GM19238 (cell line): ENCODE results near the gene IRAK1BP1.
A peak's percentile ranks its signal among the peaks of the same experiment; 100 is the strongest.
"Not testable (repeated sequence)": the region's sequence is repeated elsewhere in the genome, so short reads cannot be mapped to it uniquely, and the experiment has no call there.

ENCODE experiments used
- DNase-seq: peaks from one replicate; pipeline ENCODE4 v3.0.0; 2011; ENCODE audit warnings: low spot score; ENCODE audit not compliant: insufficient read length

The IRAK1BP1 gene

GRCh38 chr6:78889901-78890300 lies 22.6 kb downstream of the IRAK1BP1 start:
- not testable (repeated sequence) for DNase-seq

- no peak for DNase-seq
Observed at GRCh38 chr6:78896227-78896626, 28.9 kb downstream of the IRAK1BP1 start.

DNA sequence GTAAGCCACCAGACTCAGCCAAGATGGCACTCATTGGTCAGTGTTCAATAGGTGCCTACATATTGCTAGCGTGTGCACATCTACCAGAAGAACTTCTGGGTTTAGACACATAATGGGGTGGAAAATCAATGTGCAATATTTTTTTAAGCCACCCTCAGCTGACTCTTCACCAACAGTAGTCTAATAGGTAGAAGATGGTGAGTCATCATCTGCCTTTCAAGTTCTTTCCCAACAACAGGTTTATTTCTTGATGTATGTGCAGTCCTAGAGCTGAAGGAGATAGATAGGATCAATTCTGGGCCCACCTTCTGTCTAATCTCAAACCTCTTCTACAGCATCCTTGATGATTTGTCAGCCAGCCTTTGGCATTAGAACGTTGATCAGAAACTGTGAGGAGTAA lies 41.3 kb downstream of the IRAK1BP1 start:
- no peak for DNase-seq

GRCh38 chr6:78909391-78909790 lies 42.0 kb downstream of the IRAK1BP1 start:
- DNase-seq: no peak

GRCh38 chr6:78910010-78910409 lies 42.7 kb downstream of the IRAK1BP1 start:
- no peak for DNase-seq

DNA sequence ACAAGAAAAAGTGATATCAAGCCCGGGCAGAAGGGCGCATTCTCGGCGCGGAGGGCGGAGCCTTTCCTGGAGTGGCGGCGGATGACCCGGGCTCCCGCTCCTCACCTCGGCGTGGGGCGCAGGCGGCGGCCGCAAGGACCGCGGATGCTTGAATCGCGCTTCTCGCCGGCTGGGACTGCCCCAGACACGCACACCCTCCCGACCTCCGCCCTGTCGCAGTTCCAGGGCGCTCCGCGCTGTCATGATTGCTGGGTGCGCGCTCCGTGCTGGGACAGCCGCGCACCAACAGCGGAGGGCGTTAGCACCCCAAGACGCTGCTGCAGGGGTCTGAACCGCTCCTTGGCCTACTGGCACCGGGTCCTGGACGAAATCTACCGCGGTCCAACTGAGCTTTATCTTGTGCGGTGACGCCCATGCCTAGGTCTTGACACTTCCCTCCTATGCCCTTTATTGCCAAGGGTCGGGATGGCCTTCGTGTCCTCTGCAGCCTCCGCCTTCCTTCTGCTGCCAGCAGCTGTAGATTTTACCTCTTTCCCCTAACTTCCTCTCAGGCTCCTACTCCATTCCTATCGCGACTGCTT lies 43.3 kb downstream of the IRAK1BP1 start:
- peak; percentile 9 for DNase-seq

GRCh38 chr6:78911218-78911940 lies 44.0 kb downstream of the IRAK1BP1 start:
- no peak for DNase-seq

GRCh38 chr6:78916411-78916810 lies 49.1 kb downstream of the IRAK1BP1 start:
- no peak for DNase-seq

DNA sequence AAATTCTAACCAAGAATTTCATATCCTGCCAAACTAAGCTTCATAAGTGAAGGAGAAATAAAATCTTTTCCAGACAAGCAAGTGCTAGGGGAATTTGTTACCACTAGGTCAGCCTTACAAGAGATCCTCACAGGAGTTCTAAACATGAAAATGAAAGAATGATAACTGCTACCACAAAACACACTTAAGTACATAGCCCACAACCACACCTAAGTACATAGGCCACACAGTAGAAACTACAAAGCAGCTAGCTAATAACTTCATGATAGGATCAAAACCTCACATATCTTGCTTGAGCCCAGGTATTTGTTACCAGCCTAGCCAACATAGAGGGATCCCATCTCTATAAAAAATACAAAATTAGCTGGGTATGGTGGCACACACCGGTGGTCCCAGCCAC lies 50.4 kb downstream of the IRAK1BP1 start:
- DNase-seq: no peak

DNA sequence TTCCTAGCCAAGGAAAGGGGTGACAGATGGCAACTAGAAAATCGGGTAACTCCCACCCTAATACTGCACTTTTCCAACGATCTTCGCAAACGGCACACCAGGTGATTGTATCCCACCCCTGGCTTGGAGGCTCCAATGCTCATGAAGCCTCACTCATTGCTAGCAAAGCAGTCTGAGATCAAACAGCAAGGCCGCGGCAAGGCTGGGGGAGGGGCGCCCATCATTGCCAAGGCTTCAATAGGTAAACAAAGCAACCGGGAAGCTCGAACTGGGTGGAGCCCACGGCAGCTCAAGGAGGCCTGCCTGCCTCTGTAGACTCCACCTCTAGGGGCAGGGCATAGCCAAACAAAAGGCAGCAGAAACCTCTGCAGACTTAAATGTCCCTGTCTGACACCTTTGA lies 53.8 kb downstream of the IRAK1BP1 start:
- DNase-seq: not testable (repeated sequence)

GRCh38 chr6:78925317-78925716 lies 58.0 kb downstream of the IRAK1BP1 start:
- no peak for DNase-seq

- no peak for DNase-seq
Observed at GRCh38 chr6:78935553-78935952, 68.2 kb downstream of the IRAK1BP1 start.

- no peak for DNase-seq
Observed at GRCh38 chr6:78936515-78936914, 69.2 kb downstream of the IRAK1BP1 start.

DNA sequence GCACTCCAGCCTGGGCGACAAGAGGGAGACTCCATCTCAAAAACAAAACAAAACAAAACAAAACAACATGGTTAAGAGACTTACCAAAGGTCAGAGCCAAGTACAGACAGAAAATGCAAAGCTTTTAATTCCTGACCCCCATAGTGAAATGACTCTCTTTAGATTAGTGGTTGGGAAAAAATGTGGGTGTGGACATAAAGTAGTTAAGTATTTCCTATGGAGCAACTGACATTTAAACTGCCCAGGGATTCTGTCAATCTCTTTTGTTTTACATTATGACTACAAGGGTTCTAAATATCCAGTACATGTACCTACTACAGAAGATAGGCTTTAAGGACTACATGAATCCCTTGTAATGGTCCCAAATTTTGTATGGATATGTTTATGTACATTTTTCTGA lies 75.1 kb downstream of the IRAK1BP1 start:
- DNase-seq: no peak

- DNase-seq: no peak
Observed at GRCh38 chr6:78947529-78947928, 80.2 kb downstream of the IRAK1BP1 start.

GRCh38 chr6:78947962-78948361 lies 80.6 kb downstream of the IRAK1BP1 start:
- DNase-seq: no peak

DNA sequence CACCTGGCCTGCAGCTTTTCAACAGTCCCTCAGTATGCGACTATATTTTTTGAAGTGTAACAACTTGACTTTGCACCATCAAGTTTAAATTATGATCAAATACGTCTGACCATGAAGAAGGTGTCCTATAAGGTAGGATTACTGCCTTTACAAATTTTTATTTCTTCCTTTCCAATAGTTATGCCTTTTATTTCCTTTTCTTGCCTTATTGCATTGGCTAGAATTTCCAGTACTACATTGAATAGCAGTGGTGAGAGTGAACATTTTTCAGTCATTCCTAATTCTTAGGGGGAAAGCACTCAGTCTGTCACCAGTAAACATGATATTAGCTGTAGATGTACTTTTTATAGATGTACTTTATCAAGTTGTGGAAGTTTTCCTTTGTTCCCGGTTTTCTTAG lies 81.4 kb downstream of the IRAK1BP1 start:
- no peak for DNase-seq

GRCh38 chr6:78952362-78952761 lies 85.0 kb downstream of the IRAK1BP1 start:
- DNase-seq: no peak
